Ascending aorta (tissue), 2 donors: ENCODE measurements around the gene ATP2B3. TPM values are rescaled to one million over a fixed set of nuclear protein-coding genes. Genes with fewer than 3 reads are reported as not detected.

ENCODE experiments used
- DNase-seq, 2 donors: peaks; one replicate each; pipeline ENCODE4 v3.0.0-alpha.2; 2019; ENCODE audit warnings: low spot score in 2 of 2
- H3K27ac ChIP-seq, 2 donors: fragments of 200-600 bp; sonication (generic); one replicate each; pipeline ENCODE4 v1.5.1; 2016 to 2017; ENCODE audit warnings: mild to moderate bottlenecking in 1 of 2
- H3K27me3 ChIP-seq: fragments of 200-600 bp; sonication (generic); one replicate; pipeline ENCODE4 v1.5.1; 2017
- H3K36me3 ChIP-seq, 2 donors: fragments of 200-600 bp; sonication (generic); one replicate each; pipeline ENCODE4 v1.5.1; 2016
- H3K4me1 ChIP-seq, 2 donors: fragments of 200-600 bp; sonication (generic); one replicate each; pipeline ENCODE4 v1.5.1; 2016 to 2017; ENCODE audit warnings: mild to moderate bottlenecking in 1 of 2
- H3K4me3 ChIP-seq, 2 donors: fragments of 200-600 bp; sonication (generic); one replicate each; pipeline ENCODE4 v1.5.1; 2016 to 2017; ENCODE audit warnings: mild to moderate bottlenecking in 1 of 2
- H3K9me3 ChIP-seq, 2 donors: fragments of 200-600 bp; sonication (generic); one replicate each; pipeline ENCODE4 v1.5.1; 2016
- intact Hi-C: fragments of 100-400 bp; cut with DNase I; formaldehyde crosslinking; loops from one replicate; pipeline ENCODE4 v1.15.1; 2023
- total RNA-seq: library from RNA; depleted of rRNA; stranded (reverse); fragments of >200 nt; gene quantifications from one replicate; pipeline ENCODE4 v1.1.0, GENCODE V29; 2016
- TF ChIP-seq, protein P1 (sequence below), 3 experiments: fragments of 200-600 bp in 2 of 3; fragments of 450-650 bp in 1 of 3; sonication (generic) in 2 of 3; IDR thresholded peaks; one replicate each; pipeline ENCODE4 v1.5.1; 2016 to 2019; ENCODE audit warnings: antibody characterized with exemption in 3 of 3, mild to moderate bottlenecking in 1 of 3, moderate library complexity in 1 of 3

ATP2B3 gene
- total RNA-seq, 1 donor from 2014 or later: 0.32 TPM

DNA sequence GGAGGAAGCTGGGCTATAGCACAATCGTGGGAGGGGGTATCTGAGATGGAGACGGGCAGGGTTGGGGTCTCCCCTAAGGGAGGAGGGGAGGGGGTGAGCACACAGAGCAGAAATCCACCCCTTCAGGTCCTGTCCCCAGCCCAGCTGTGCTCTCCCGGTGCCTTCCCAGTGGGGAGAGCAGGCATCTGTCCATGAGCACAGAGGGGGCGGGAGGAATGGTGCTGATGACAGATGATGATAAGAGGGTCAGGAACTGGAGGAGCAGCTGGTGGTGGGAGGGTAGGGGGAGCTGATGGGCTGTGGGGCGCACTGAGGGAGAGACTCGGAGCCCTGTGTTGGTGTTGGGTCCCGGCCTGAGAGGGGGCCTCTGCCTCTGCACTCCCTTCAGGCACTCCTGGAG is 8.6 kb downstream of the ATP2B3 start:
- Histone ChIP-seq H3K9me3 (no peaks in the 10 kb centered on the region), H3K4me1 (no peaks in the 10 kb centered on the region), H3K27me3 (peaks cover 5% of the 10 kb centered on the region), H3K36me3 (no peaks in the 10 kb centered on the region), H3K27ac (no peak overlapping the region), H3K4me3 (no peak overlapping the region)
- TF ChIP-seq, protein P1, sequence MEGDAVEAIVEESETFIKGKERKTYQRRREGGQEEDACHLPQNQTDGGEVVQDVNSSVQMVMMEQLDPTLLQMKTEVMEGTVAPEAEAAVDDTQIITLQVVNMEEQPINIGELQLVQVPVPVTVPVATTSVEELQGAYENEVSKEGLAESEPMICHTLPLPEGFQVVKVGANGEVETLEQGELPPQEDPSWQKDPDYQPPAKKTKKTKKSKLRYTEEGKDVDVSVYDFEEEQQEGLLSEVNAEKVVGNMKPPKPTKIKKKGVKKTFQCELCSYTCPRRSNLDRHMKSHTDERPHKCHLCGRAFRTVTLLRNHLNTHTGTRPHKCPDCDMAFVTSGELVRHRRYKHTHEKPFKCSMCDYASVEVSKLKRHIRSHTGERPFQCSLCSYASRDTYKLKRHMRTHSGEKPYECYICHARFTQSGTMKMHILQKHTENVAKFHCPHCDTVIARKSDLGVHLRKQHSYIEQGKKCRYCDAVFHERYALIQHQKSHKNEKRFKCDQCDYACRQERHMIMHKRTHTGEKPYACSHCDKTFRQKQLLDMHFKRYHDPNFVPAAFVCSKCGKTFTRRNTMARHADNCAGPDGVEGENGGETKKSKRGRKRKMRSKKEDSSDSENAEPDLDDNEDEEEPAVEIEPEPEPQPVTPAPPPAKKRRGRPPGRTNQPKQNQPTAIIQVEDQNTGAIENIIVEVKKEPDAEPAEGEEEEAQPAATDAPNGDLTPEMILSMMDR (IDR thresholded peaks at IDR 0.05): no peak
- DNase-seq: no peak
- intact Hi-C loops: no loop called here

DNA sequence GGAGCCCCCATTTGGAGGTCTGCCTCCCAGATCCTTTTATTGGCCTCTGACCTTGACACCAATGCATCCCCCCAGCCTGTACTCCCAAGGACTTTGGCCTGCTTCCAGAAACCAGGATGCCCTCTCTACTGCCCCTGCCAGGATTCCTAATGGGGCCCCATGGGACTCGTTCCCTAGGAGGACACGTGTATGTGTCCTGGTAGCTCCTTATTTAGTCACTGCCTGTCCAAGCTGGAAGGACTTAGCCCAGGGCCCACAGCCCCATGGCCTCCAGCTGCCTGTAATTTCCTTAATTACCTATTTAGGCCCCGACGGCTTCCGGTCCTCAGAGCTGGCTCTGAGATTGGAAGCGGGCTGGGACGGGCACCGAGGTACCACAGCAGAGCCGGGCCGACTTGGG is 9.4 kb downstream of the ATP2B3 start:
- Histone ChIP-seq H3K9me3 (no peaks in the 10 kb centered on the region), H3K36me3 (no peaks in the 10 kb centered on the region), H3K4me3 (no peak overlapping the region), H3K4me1 (no peaks in the 10 kb centered on the region), H3K27me3 (peaks cover 5% of the 10 kb centered on the region), H3K27ac (no peak overlapping the region)
- TF ChIP-seq, protein P1 (IDR thresholded peaks at IDR 0.05): no peak
- intact Hi-C loops: no loop called here
- DNase-seq: no peak

DNA sequence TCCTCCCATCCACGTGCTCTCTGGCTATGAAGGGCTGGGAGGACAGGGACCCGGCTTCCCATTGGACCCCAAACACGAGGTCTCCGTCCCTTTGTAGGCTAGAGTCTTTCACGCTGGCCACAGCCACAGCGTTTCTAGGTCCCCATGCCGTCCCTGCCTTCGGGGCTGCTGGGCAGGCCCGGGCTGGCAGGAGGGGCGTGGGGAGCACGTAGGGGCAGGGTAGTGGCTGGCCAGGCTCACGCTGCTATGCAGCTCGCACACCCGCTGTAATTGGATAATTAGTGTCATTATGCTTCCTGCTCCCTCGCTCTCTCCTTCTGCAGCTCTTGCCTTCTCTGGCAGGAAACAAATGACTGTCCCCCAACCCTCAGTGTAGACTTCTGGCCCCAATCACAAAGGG is 9.8 kb downstream of the ATP2B3 start:
- no peak for DNase-seq
- Histone ChIP-seq H3K27me3 (peaks cover 5% of the 10 kb centered on the region), H3K36me3 (no peaks in the 10 kb centered on the region), H3K4me3 (no peak overlapping the region), H3K9me3 (no peaks in the 10 kb centered on the region), H3K27ac (no peak overlapping the region), H3K4me1 (no peaks in the 10 kb centered on the region)
- intact Hi-C loops: no loop called here
- TF ChIP-seq, protein P1 (IDR thresholded peaks at IDR 0.05): no peak

DNA sequence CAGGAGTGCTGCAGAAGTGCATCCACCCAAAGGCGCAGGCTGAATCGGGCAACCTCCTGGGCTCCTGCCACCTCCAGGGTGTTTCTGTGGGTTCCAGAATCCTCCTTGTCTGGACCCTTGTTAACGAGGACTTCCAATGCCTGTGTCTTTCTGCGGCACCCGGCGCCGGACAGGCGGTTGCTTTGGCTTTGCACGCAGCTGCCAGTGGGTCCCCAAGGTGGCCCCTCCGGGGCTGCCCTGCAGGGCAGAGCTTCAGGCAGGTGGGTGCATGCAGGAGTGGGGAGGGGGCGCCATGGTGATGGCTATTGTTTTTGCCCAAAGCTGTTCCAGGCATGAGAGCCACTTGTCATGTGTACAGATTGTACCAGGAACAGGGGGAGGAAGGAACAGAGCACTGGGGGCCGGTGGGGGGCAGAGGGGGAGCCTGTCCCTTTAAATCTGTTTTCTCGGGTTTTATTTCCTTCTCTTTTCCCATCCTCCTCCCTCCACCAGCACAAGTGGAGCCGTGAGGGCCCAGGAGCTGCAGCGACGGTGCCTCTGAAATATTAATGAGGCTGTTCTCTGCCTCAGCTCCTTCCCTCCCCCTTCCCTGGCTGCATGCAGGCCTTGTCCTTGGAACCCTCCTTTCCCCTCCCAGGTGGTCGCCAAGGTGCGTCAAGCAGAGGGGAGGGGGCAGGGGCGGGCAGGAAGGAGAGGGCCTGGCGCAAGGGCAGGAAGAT is 13.1 kb downstream of the ATP2B3 start:
- intact Hi-C loops: no loop called here

DNA sequence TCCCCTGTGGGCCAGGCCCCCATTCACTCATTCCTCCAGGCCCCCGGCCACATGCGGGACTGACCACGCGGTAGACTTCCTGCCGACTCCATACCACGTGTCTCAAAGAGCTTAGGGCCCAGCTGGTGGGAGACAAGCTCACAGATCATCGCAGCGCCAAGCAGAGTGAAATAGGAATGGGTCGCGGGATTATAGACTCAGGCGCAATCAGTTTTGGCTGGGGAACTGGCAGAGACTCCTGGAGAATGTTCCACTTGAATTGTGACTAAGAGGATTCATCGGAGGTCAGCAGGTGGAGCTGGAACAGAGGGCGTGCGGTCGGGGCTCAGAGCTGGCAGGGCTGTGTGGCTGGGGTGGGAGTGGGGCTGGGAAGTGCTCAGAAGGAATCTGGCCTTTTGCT is 15.6 kb downstream of the ATP2B3 start:
- Histone ChIP-seq H3K4me3 (no peak overlapping the region), H3K9me3 (no peaks in the 10 kb centered on the region), H3K27me3 (no peaks in the 10 kb centered on the region), H3K4me1 (no peaks in the 10 kb centered on the region), H3K27ac (no peak overlapping the region), H3K36me3 (no peaks in the 10 kb centered on the region)
- TF ChIP-seq, protein P1 (IDR thresholded peaks at IDR 0.05): no peak
- intact Hi-C loops: no loop called here
- no peak for DNase-seq

More for the DNA sequence above, 13.1 kb downstream of the ATP2B3 start:
- Histone ChIP-seq H3K27me3 (peaks cover under 1% of the 10 kb centered on the region), H3K4me3 (no peak overlapping the region), H3K27ac (no peak overlapping the region), H3K9me3 (no peaks in the 10 kb centered on the region), H3K4me1 (no peaks in the 10 kb centered on the region), H3K36me3 (no peaks in the 10 kb centered on the region)
- no peak for DNase-seq
- TF ChIP-seq, protein P1 (IDR thresholded peaks at IDR 0.05): no peak
